ENCODE measurements around the gene MZB1. TPM values are rescaled to one million over a fixed set of nuclear protein-coding genes. Genes with fewer than 3 reads are reported as not detected.

MZB1 gene
- total RNA-seq, 2 donors from 2014 or later = 12.2 TPM; not detected in 1

GRCh38 chr5:139392678-139393496 is 3.2 kb upstream of the MZB1 start:
- 4 to 5% methylated on average over 10 to 69 of the region's 77 CpGs for WGBS, 2 donors
- H3K36me3 ChIP-seq (replicated peaks in 1 of 2; ENCODE audit: insufficient read depth in 1 of 2, low read depth in 2 of 2) = no peaks in the 10 kb centered on the region
- H3K27me3 ChIP-seq = peaks cover 0 to 11% of the 10 kb centered on the region in 2 donors
- H3K9me3 ChIP-seq = no peaks in the 10 kb centered on the region
- intact Hi-C loops (cut with DNase I) = no loop called here
- H3K4me1 ChIP-seq = peaks cover 37% of the 10 kb centered on the region
- no peak overlapping the region for H3K27ac ChIP-seq
- peak overlapping the region; percentile 9 to 25 for H3K4me3 ChIP-seq
- DNase-seq = peak; percentile 38 to 51 (median 46)
- ATAC-seq = peak; percentile 22
- peak in 6 of 7 experiments; percentile 25 to 62 (median 38) for TF ChIP-seq CTCF (IDR thresholded peaks at IDR 0.05)
- no peak for TF ChIP-seq POLR2A (IDR thresholded peaks at IDR 0.05)

- ATAC-seq (no peak), DNase-seq (no peak)
- H3K27me3 ChIP-seq = peaks cover 0 to 11% of the 10 kb centered on the region in 2 donors
- no peak for TF ChIP-seq POLR2A (IDR thresholded peaks at IDR 0.05)
- no peak for TF ChIP-seq CTCF (IDR thresholded peaks at IDR 0.05)
- no peak overlapping the region for H3K27ac ChIP-seq
- H3K4me1 ChIP-seq = peaks cover 40% of the 10 kb centered on the region
- H3K36me3 ChIP-seq (replicated peaks in 1 of 2; ENCODE audit: insufficient read depth in 1 of 2, low read depth in 2 of 2) = no peaks in the 10 kb centered on the region
- H3K4me3 ChIP-seq = no peak overlapping the region
- WGBS, 2 donors = 10% methylated on average over 36 of the region's 36 CpGs; no CpG with 5 or more reads in 1 of the 2 donors
- intact Hi-C loops (cut with DNase I) = no loop called here
- H3K9me3 ChIP-seq = no peaks in the 10 kb centered on the region
Observed at GRCh38 chr5:139392324-139392677, 2.6 kb upstream of the MZB1 start.

GRCh38 chr5:139391570-139392323 is 2.0 kb upstream of the MZB1 start:
- ATAC-seq = no peak

More at GRCh38 chr5:139391570-139392323, 2.0 kb upstream of the MZB1 start:
- H3K4me3 ChIP-seq = no peak overlapping the region
- H3K4me1 ChIP-seq = peaks cover 40% of the 10 kb centered on the region
- no peak for TF ChIP-seq POLR2A (IDR thresholded peaks at IDR 0.05)
- no peak for TF ChIP-seq CTCF (IDR thresholded peaks at IDR 0.05)
- H3K27me3 ChIP-seq = peaks cover 0 to 11% of the 10 kb centered on the region in 2 donors
- 61 to 67% methylated on average over 27 to 33 of the region's 33 CpGs for WGBS, 2 donors
- H3K9me3 ChIP-seq = no peaks in the 10 kb centered on the region
- intact Hi-C loops (cut with DNase I) = no loop called here
- no peaks in the 10 kb centered on the region for H3K36me3 ChIP-seq (replicated peaks in 1 of 2; ENCODE audit: insufficient read depth in 1 of 2, low read depth in 2 of 2)
- H3K27ac ChIP-seq = no peak overlapping the region
- DNase-seq = no peak
